Nephron progenitor cell (in vitro differentiated cells): ENCODE measurements around the gene LRPAP1.

Experiments used
- DNase-seq: peaks from one replicate; pipeline ENCODE4 v3.0.0; 2021
- H3K27ac Mint-ChIP-seq: 2 replicates; pipeline ENCODE4 v1.8.0; 2021; ENCODE audit warnings: mild to moderate bottlenecking, moderate library complexity, mixed read lengths
- H3K27me3 Mint-ChIP-seq: 2 replicates; pipeline ENCODE4 v1.8.0; 2021; ENCODE audit warnings: mild to moderate bottlenecking, low read depth, mixed read lengths; ENCODE audit not compliant: poor library complexity
- H3K36me3 Mint-ChIP-seq: 2 replicates; pipeline ENCODE4 v1.8.0; 2021; ENCODE audit warnings: low read depth, mixed read lengths
- H3K4me1 Mint-ChIP-seq: 2 replicates; pipeline ENCODE4 v1.8.0; 2021; ENCODE audit warnings: mixed read lengths
- H3K4me3 Mint-ChIP-seq: 2 replicates; pipeline ENCODE4 v1.8.0; 2021; ENCODE audit warnings: mild to moderate bottlenecking, moderate library complexity, mixed read lengths
- H3K9me3 Mint-ChIP-seq: 2 replicates; pipeline ENCODE4 v1.8.0; 2021; ENCODE audit warnings: mild to moderate bottlenecking, moderate library complexity, mixed read lengths
- TF ChIP-seq, protein P1 (sequence below): fragments of 200-600 bp; sonication (generic); IDR thresholded peaks from 2 replicates; pipeline ENCODE4 v1.5.0; 2021; ENCODE audit warnings: antibody characterized with exemption

The LRPAP1 gene

DNA sequence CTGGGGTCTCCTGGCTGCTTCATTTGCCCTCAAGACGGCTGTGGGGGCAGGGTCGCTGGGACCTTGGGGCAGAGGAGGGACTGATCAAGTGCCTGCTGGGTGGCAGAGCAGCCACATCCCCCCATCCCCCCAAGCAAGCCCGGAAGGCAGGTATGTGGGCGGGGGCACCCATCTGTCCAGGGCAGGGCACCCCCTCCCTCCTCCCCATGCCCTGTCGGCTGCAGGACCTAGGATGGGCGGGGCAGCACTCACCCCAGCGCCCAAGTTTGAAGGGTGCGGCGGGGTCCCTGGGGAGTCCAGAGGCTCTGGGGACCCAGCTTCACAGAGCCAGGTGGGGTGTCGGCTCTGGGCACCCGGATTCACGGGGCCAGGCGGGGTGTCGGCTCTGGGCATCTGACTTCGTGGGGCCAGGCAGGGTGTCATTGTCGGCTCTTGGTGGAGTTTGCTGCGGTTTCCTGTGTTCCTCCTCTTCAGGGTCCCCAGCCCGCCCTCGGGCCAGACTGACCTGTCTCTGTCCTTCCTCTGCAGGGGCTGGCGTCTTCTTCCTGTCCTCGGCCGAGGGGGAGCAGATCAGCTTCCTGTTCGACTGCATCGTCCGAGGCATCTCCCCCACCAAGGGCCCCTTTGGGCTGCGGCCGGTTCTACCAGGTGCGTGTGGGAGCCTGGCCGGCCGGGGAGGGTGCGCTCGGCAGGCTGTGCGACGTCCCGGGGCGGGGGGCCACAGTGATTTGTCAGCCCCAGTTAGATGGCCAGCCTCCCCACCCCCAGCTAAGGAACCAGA is 47.0 kb downstream of the LRPAP1 start:
- TF ChIP-seq, protein P1, sequence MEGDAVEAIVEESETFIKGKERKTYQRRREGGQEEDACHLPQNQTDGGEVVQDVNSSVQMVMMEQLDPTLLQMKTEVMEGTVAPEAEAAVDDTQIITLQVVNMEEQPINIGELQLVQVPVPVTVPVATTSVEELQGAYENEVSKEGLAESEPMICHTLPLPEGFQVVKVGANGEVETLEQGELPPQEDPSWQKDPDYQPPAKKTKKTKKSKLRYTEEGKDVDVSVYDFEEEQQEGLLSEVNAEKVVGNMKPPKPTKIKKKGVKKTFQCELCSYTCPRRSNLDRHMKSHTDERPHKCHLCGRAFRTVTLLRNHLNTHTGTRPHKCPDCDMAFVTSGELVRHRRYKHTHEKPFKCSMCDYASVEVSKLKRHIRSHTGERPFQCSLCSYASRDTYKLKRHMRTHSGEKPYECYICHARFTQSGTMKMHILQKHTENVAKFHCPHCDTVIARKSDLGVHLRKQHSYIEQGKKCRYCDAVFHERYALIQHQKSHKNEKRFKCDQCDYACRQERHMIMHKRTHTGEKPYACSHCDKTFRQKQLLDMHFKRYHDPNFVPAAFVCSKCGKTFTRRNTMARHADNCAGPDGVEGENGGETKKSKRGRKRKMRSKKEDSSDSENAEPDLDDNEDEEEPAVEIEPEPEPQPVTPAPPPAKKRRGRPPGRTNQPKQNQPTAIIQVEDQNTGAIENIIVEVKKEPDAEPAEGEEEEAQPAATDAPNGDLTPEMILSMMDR: no peak
- Mint-ChIP-seq H3K27me3 (peaks cover 36% of the 10 kb centered on the region), H3K9me3 (no peaks in the 10 kb centered on the region), H3K4me1 (peaks cover 13% of the 10 kb centered on the region), H3K27ac (no peak overlapping the region), H3K4me3 (no peak overlapping the region), H3K36me3 (no peaks in the 10 kb centered on the region)
- no peak for DNase-seq

DNA sequence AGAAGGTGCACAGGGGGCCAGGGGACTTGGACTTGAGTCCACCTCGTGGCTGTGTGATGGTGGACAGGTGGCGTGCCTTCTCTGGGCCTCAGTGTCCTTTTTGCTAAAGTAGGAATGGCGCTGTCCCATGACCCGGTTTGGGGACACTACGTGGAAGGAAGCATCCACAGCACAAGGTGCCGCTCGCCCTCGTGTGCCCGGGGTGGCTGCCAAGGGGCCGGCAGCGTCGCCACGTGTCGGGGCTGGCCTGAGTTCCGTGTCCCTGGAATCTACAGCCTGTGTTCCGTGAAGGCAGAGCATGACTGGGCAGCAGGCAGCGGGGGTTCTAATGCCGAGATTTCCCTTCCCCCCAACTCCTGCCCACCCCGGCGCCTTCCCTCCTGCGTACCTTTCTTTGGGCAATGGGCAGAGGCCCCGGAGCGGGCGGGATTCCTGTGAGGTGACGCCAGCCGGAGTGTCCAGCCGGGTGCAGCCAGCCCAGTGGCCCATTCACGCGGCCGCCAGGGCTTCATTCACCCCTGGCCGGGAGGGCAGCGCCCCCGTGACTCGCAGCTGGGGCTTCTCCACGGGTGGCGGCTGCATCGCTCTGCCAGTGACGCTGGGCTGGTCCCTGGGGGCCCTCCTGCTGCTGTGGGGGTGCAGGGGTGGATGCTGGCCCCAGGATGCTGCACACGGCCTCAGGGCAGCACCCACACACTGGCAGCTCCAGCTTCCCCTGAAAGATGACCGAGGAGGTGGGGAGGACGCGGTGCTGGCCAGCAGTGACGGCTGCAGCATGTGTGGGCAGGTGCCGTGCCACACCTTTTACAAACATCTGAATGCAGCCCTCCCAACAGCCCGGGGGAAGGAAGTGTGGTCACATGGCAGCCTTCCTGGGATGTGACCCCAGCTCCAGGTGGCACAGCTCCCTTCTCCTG is 47.9 kb downstream of the LRPAP1 start:
- Mint-ChIP-seq H3K9me3 (no peaks in the 10 kb centered on the region), H3K4me3 (no peak overlapping the region), H3K27me3 (peaks cover 30% of the 10 kb centered on the region), H3K36me3 (no peaks in the 10 kb centered on the region), H3K27ac (no peak overlapping the region), H3K4me1 (peaks cover 13% of the 10 kb centered on the region)
- DNase-seq: no peak
- TF ChIP-seq, protein P1: no peak

DNA sequence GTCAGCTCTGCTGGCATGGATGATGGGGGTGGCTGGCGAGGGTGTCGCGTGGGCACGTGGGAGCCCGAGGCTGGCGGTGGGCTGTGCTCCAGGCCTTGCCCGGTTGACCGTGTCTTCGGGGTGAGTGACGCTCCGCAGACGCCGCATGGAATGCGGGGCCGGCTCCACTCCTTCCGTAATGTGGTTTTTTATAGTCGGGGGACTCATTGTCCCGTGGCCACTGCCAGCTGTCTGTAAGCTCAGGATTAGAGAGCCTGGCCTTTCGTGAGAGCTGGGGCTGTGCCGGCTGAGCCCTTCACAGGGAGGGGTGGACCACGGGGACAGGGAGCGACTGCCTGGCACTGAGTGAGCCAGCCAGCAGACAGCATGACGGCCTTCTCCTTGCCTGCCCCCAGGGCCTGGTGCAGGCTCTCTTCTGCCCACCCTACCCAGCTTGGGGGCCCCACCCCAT is 48.7 kb downstream of the LRPAP1 start:
- DNase-seq: no peak
- no peaks in the 10 kb centered on the region for H3K9me3 Mint-ChIP-seq
- TF ChIP-seq, protein P1: no peak
- no peak overlapping the region for H3K4me3 Mint-ChIP-seq
- H3K4me1 Mint-ChIP-seq: peaks cover 13% of the 10 kb centered on the region
- H3K27ac Mint-ChIP-seq: no peak overlapping the region
- peaks cover 26% of the 10 kb centered on the region for H3K27me3 Mint-ChIP-seq
- H3K36me3 Mint-ChIP-seq: no peaks in the 10 kb centered on the region

DNA sequence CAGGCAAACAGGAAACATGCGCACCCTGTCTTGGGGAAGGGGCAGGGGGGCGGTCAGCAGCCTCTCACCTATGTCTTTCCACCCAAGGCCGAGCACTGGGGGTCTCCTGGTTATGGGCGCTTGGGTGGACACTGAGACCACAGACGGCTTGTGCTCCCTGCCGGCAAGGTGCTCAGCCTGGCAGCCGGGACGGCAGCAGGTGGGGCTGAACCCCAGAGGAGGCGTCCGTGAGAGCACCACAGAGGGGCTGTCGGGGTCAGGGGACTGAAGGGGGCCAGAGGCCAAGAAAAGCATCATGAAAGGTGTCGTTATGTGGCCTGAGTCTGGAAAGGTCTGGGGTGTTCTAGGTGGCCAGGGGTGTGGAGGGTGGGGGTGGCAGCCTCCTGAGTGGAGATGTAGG is 49.5 kb downstream of the LRPAP1 start:
- Mint-ChIP-seq H3K27me3 (peaks cover 26% of the 10 kb centered on the region), H3K4me1 (peaks cover 13% of the 10 kb centered on the region), H3K36me3 (no peaks in the 10 kb centered on the region), H3K27ac (no peak overlapping the region), H3K9me3 (no peaks in the 10 kb centered on the region), H3K4me3 (no peak overlapping the region)
- TF ChIP-seq, protein P1: no peak
- no peak for DNase-seq

DNA sequence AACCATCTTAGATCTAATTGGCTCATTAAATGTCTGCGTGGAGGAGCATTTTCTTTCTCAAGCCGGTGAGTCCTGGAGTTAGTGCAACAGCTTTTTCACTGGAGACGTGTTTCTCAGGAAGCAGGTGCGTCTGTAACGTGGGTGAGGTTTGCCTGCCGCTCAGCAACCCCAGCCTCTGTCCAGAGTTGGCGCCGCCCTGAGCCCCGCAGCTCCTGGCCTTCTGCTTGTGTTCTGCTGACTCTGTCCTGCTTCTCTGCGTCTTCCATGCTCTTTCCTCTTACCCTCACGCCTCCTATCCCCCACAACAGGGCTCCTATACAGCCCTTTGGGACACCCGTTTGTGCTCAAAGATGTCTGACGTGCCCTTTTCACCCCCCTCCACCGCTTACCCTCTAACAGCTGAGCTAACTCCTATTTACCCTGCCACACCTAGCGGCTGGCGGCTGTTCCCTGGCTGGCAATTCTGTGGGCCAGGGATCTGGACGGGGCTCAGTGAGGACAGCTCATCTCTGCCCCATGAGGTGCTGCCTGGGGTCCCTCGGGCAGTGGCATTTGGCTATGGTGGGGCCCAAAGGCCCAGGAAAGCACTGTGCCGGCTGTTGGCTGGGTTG is 50.3 kb downstream of the LRPAP1 start:
- no peaks in the 10 kb centered on the region for H3K9me3 Mint-ChIP-seq
- H3K36me3 Mint-ChIP-seq: no peaks in the 10 kb centered on the region
- peaks cover 13% of the 10 kb centered on the region for H3K4me1 Mint-ChIP-seq
- no peak for DNase-seq
- H3K27ac Mint-ChIP-seq: no peak overlapping the region
- H3K27me3 Mint-ChIP-seq: peaks cover 19% of the 10 kb centered on the region
- no peak overlapping the region for H3K4me3 Mint-ChIP-seq
- TF ChIP-seq, protein P1: no peak
